HL-60 (cell line): Measurements from ENCODE around the gene CGGBP1.

Experiments
- CTCF ChIP-seq: IDR thresholded peaks from one replicate; pipeline ENCODE4 v1.5.1; 2011; ENCODE audit warnings: low read length, control low read depth, inconsistent platforms; ENCODE audit not compliant: insufficient read depth
- SPI1 ChIP-seq: IDR thresholded peaks from 2 replicates; pipeline ENCODE4 v1.6.1; 2012; ENCODE audit warnings: low read depth, mild to moderate bottlenecking, borderline replicate concordance

- TF ChIP-seq CTCF: no peak
- no peak for TF ChIP-seq SPI1
Observed at GRCh38 chr3:88033808-88034207, 25.0 kb downstream of the CGGBP1 start.
